PFSK-1 (cell line): ENCODE results near the gene HSF5.

Source experiments
- POLR2AphosphoS5 ChIP-seq: IDR thresholded peaks from 2 replicates; pipeline ENCODE4 v1.6.1; 2012; ENCODE audit warnings: low read depth, mild to moderate bottlenecking, control low read depth, low read length, moderate library complexity
- REST ChIP-seq, 2 experiments: IDR thresholded peaks; 2 replicates each; pipeline versions ENCODE4 v1.6.1 to v1.8.0; 2011 to 2012; ENCODE audit warnings: low read depth in 2 of 2, low read length in 2 of 2, control low read depth in 1 of 2, inconsistent platforms in 1 of 2, mild to moderate bottlenecking in 1 of 2, moderate library complexity in 1 of 2; ENCODE audit not compliant: insufficient read depth in 1 of 2
- SIN3A ChIP-seq: IDR thresholded peaks from 2 replicates; pipeline ENCODE4 v1.6.1; 2012; ENCODE audit warnings: mild to moderate bottlenecking, low read length, moderate library complexity, borderline replicate concordance; ENCODE audit not compliant: insufficient read depth
- TAF1 ChIP-seq: IDR thresholded peaks from 2 replicates; pipeline ENCODE4 v1.6.1; 2012; ENCODE audit warnings: low read length, control low read depth, borderline replicate concordance; ENCODE audit not compliant: insufficient read depth

GRCh38 chr17:58385359-58385899, 102.8 kb downstream of the HSF5 start:
- TF ChIP-seq TAF1 (no peak), SIN3A (no peak), POLR2AphosphoS5 (no peak), REST (IDR thresholded peaks at IDR 0.05; ENCODE audit: insufficient read depth in 1 of 2, low read depth in 2 of 2, low read length in 2 of 2) (no peak)
